GM19463 (cell line): ENCODE data around the gene CERT1.
"Not testable (repeated sequence)": the region's sequence is repeated elsewhere in the genome, so short reads cannot be mapped to it uniquely, and the experiment has no call there.

Experiments
- ATAC-seq: cut with Tn5 transposase; IDR thresholded peaks from one replicate; pipeline ENCODE4 v1.9.1; 2021; ENCODE audit warnings: mild to moderate bottlenecking, moderate library complexity; ENCODE audit not compliant: unreplicated experiment

CERT1 gene, protein sequence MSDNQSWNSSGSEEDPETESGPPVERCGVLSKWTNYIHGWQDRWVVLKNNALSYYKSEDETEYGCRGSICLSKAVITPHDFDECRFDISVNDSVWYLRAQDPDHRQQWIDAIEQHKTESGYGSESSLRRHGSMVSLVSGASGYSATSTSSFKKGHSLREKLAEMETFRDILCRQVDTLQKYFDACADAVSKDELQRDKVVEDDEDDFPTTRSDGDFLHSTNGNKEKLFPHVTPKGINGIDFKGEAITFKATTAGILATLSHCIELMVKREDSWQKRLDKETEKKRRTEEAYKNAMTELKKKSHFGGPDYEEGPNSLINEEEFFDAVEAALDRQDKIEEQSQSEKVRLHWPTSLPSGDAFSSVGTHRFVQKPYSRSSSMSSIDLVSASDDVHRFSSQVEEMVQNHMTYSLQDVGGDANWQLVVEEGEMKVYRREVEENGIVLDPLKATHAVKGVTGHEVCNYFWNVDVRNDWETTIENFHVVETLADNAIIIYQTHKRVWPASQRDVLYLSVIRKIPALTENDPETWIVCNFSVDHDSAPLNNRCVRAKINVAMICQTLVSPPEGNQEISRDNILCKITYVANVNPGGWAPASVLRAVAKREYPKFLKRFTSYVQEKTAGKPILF

DNA sequence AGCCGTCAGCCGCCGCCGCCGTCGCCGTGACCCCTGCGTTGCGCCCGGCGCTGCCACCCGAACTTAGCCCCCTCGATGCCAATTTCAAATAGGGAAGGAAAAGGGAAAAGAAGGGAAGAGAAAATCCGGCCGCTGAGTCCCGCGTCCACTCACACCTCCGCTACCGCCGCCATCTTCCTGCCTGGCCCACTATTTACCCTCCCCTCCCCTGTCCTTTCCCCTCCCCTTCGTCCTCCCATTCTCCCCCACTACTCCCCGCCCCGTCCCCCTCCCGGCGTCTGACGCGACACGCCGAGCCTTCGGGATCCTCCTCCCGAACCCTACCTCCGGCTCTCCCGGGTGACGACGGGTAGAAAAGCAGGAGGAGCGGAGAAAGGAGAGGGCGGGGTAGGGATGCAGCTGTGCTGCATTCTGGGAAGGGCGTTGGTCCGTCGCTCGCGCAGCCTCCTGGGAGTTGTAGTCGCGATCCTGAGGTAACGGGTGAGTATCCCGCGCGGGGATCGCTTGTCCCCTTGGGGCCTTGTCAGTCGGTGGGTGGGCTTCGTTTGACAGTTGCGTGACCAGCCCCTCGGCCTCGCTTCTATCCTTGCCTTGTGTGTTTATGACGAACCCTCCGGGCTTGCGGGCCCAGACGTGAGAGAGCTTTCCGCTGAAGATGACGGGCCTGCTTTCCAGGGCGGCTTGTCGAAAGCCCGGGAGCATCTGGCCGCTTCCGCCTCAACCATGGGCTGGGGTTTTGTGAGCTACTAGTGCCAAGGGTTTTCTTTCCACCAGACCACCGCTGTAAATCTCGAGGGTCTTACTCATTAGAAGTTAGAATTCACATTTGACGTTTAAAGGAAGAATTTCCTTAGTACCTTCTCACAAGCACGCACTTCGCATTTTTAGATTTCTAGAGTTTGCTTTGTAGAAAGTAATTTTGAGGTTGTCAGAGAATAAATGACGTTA is at the start of gene CERT1, which contains the start of gene POLK:
CERT1 (minus strand) TSS at position 195 of the 948 bp plus-strand sequence. CDS start 422 bp downstream, outside the sequence.
POLK (plus strand) TSS at position 457 of the 948 bp plus-strand sequence.
- peak; percentile 88 for ATAC-seq

- not testable (repeated sequence) for ATAC-seq
Observed at GRCh38 chr5:75560655-75561054, 49.2 kb upstream of the CERT1 start.

GRCh38 chr5:75558981-75559632 is 47.7 kb upstream of the CERT1 start:
- ATAC-seq: no peak

DNA sequence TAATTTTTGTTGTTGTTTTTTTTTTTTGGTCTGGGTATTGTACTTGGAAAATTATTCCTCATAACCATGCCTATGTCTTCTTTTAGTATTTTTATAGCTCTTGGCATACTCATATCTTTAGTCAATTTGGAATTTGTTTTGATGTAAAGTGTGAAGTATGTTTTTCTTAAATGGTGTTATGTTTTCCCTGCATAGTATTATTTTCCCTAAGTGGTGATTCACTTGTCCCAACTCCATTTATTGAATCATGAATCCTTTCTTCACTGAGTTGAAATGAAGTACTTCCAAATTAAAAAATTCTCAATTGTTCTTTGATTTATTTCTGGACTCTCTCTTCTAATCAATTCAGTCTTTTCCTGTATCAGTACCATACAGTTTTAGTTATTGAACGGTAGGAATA is 46.8 kb upstream of the CERT1 start:
- ATAC-seq: no peak

DNA sequence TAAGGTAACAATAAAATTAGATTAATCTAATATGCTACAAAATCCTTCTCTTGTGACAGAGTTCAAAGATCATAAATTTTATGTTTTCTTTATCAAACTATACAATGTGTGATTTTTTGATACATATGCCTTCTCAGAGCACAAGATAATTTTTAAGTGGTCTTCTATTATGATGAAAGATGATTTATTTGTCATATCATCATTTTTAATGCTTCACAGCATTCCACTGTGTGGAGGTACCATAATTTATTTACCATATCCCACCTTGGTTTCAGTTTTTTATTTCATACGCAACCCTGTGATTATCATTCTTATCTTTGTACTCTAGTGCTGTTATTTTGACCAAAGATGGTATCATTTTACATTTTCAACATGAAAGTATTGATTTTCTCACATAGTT is 41.9 kb upstream of the CERT1 start:
- ATAC-seq: no peak

GRCh38 chr5:75552764-75553163 is 41.3 kb upstream of the CERT1 start:
- ATAC-seq: no peak

DNA sequence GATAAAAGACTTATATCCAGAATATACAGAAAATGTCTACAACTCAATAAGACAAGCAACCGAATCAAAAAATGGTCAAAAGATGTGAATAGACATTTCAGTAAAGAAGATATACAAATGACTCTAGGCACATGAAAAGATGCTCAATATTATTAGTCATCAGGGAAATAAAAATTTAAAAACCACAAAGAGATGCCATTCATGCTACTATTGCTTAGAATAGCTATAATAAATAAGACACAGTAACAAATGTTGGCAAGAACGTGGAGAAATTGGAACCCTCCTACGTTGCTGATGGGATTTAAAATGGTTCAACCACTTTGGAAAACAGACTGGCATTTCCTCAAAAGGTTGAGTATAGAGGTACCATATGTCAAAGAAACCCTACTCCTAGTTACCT is 40.0 kb upstream of the CERT1 start:
- ATAC-seq: no peak

GRCh38 chr5:75550597-75550996 is 39.2 kb upstream of the CERT1 start:
- no peak for ATAC-seq

GRCh38 chr5:75547812-75548211 is 36.4 kb upstream of the CERT1 start:
- no peak for ATAC-seq

- ATAC-seq: no peak
Observed at GRCh38 chr5:75546830-75547229, 35.4 kb upstream of the CERT1 start.

- ATAC-seq: no peak
Observed at GRCh38 chr5:75545131-75545530, 33.7 kb upstream of the CERT1 start.

DNA sequence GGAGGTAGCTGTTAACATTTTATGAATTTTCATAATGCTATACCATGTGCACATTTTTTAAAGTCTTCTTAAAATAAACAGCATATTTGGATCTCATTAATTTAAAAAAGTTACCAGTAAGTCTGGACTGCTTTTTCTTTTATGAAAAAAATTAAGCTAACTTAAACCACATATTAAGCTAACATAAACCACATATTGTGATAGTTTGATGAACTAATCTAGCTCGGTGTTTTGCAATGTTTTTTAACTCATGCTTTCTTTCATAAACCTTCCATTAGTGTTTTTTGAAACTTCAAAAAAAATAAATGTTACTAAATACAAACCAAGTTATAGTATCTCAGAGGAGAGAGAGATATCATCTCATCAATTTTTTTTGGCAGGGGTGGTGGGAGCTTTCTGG is 26.8 kb upstream of the CERT1 start:
- no peak for ATAC-seq

GRCh38 chr5:75536694-75537360 is 25.4 kb upstream of the CERT1 start:
- no peak for ATAC-seq

GRCh38 chr5:75536147-75536546 is 24.7 kb upstream of the CERT1 start:
- no peak for ATAC-seq

GRCh38 chr5:75534734-75535133 is 23.3 kb upstream of the CERT1 start:
- no peak for ATAC-seq

DNA sequence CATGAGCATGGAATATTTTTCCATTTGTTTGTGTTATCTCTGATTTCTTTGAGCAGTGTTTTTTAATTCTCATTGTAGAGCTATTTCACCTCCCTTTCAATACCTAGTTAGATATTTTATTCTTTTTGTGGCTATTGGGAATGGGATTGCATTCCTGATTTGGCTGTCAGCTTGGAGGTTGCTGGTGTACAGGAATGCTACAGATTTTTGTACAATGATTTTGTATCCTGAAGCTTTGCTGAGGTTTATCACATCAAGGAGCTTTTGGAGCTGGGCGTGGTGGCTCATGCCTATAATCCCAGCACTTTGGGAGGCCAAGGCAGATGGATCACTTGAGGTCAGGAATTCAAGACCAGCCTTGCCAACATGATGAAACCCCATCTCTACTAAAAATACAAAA is 22.3 kb upstream of the CERT1 start:
- ATAC-seq: not testable (repeated sequence)

GRCh38 chr5:75532190-75532589 is 20.8 kb upstream of the CERT1 start:
- ATAC-seq: no peak

DNA sequence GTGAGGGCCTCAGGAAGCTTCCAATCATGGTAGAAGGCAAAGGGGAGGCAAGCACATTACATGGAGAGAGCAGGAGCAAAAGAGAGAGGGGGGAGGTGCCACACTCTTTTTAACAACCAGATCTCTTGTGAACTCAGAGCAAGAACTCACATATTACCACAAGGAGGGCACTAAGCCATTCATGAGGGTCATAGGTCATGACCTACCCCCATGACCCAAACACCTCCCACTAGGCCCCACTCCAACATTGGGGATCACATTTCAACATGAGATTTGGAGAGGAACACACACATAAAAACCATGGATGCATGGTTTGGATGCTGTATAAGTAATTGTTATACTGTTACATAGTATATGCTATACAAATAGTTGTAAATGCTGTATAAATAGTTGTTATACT is 17.8 kb upstream of the CERT1 start:
- ATAC-seq: no peak

- no peak for ATAC-seq
Observed at GRCh38 chr5:75526070-75526469, 14.6 kb upstream of the CERT1 start.

- ATAC-seq: no peak
Observed at GRCh38 chr5:75525344-75525743, 13.9 kb upstream of the CERT1 start.
